GM23338 (cell line): Measurements from ENCODE around the gene CLEC4G. TPM values are rescaled to one million over a fixed set of nuclear protein-coding genes. Genes with fewer than 3 reads are reported as not detected.

Source experiments
- ATAC-seq: fragments of 200-7000 bp; cut with Tn5 transposase; 3 replicates; pipeline ENCODE4 v1.9.1; 2020
- DNase-seq: peaks from one replicate; pipeline ENCODE4 v3.0.0-alpha.2; 2015; ENCODE audit warnings: low spot score
- H2AFZ ChIP-seq: fragments of 200-600 bp; sonication (generic); 2 replicates; pipeline ENCODE4 v1.8.0; 2016; ENCODE audit warnings: antibody characterized with exemption, mild to moderate bottlenecking, moderate library complexity
- H3F3A ChIP-seq: fragments of 200-600 bp; sonication (generic); replicated peaks from 2 replicates; pipeline ENCODE4 v1.8.0; 2017; ENCODE audit warnings: antibody characterized with exemption, mixed run types, low read depth
- H3K27ac ChIP-seq: fragments of 200-600 bp; sonication (generic); 2 replicates; pipeline ENCODE4 v1.6.1; 2016; ENCODE audit warnings: low read depth
- H3K27me3 ChIP-seq: fragments of 200-600 bp; sonication (generic); 2 replicates; pipeline ENCODE4 v1.8.0; 2016; ENCODE audit warnings: mild to moderate bottlenecking, mixed run types, moderate library complexity; ENCODE audit not compliant: insufficient read depth
- H3K36me3 ChIP-seq: fragments of 200-600 bp; sonication (generic); 2 replicates; pipeline ENCODE4 v1.8.0; 2016; ENCODE audit warnings: mild to moderate bottlenecking; ENCODE audit not compliant: insufficient read depth
- H3K4me1 ChIP-seq: fragments of 200-600 bp; sonication (generic); 2 replicates; pipeline ENCODE4 v1.8.0; 2016; ENCODE audit warnings: mild to moderate bottlenecking, moderate library complexity; ENCODE audit not compliant: insufficient read depth
- H3K4me2 ChIP-seq: fragments of 200-600 bp; sonication (generic); 2 replicates; pipeline ENCODE4 v1.7.1; 2017; ENCODE audit warnings: mixed run types
- H3K4me3 ChIP-seq: fragments of 200-600 bp; sonication (generic); 2 replicates; pipeline ENCODE4 v1.6.1; 2016; ENCODE audit warnings: mixed run types
- H3K79me2 ChIP-seq: fragments of 200-600 bp; sonication (generic); replicated peaks from 2 replicates; pipeline ENCODE4 v1.8.0; 2017; ENCODE audit warnings: mild to moderate bottlenecking; ENCODE audit not compliant: insufficient read depth
- H3K9me2 ChIP-seq: fragments of 200-600 bp; sonication (generic); 2 replicates; pipeline ENCODE4 v1.8.0; 2017; ENCODE audit not compliant: insufficient read depth
- H4K20me1 ChIP-seq: fragments of 200-600 bp; sonication (generic); replicated peaks from 2 replicates; pipeline ENCODE4 v1.8.0; 2017; ENCODE audit warnings: mild to moderate bottlenecking; ENCODE audit not compliant: insufficient read depth
- H3K27ac Mint-ChIP-seq: 2 replicates; pipeline ENCODE4 v1.8.0; 2020; ENCODE audit warnings: inconsistent platforms, mild to moderate bottlenecking, moderate library complexity, mixed read lengths
- H3K27me3 Mint-ChIP-seq: 3 replicates; pipeline ENCODE4 v1.8.0; 2022; ENCODE audit warnings: low read depth, mild to moderate bottlenecking, moderate library complexity, mixed read lengths, inconsistent platforms; ENCODE audit not compliant: insufficient read depth, poor library complexity
- H3K36me3 Mint-ChIP-seq: 3 replicates; pipeline ENCODE4 v1.8.0; 2021; ENCODE audit warnings: low read depth, mild to moderate bottlenecking, inconsistent platforms, moderate library complexity, mixed read lengths
- H3K4me1 Mint-ChIP-seq: 3 replicates; pipeline ENCODE4 v1.8.0; 2020; ENCODE audit warnings: mild to moderate bottlenecking, inconsistent platforms, mixed read lengths
- H3K4me3 Mint-ChIP-seq: 3 replicates; pipeline ENCODE4 v1.8.0; 2021; ENCODE audit warnings: moderate library complexity, mild to moderate bottlenecking, inconsistent platforms, mixed read lengths
- H3K9me3 Mint-ChIP-seq: 3 replicates; pipeline ENCODE4 v1.8.0; 2020; ENCODE audit warnings: moderate library complexity, mild to moderate bottlenecking, inconsistent platforms, mixed read lengths
- CREB1 ChIP-seq: fragments of 250-450 bp; sonication (Bioruptor Pico); IDR thresholded peaks from 2 replicates; pipeline ENCODE4 v1.5.0; 2020; ENCODE audit warnings: low read depth, mild to moderate bottlenecking, moderate library complexity
- EZH2phosphoT487 ChIP-seq: fragments of 200-600 bp; sonication (generic); IDR thresholded peaks from one replicate; pipeline ENCODE4 v1.8.1; 2018; ENCODE audit warnings: antibody characterized with exemption; ENCODE audit not compliant: unreplicated experiment
- POLR2AphosphoS5 ChIP-seq: IDR thresholded peaks from 2 replicates; pipeline ENCODE4 v1.6.1; 2016; ENCODE audit warnings: antibody characterized with exemption, low read depth
- STAT1 ChIP-seq: IDR thresholded peaks from one replicate; pipeline ENCODE4 v1.6.1; 2016; ENCODE audit warnings: antibody characterized with exemption; ENCODE audit not compliant: unreplicated experiment
- polyA plus RNA-seq: library from polyadenylated mRNA; unstranded; fragments of >200 nt; fragmentation: Nextera tagmentation; extraction: Ambion mirVana; gene quantifications from 2 replicates; pipeline ENCODE4 v1.2.1, GENCODE V29; 2016
- total RNA-seq: library from RNA; depleted of rRNA; stranded (reverse); fragments of >200 nt; shearing (Covaris generic); gene quantifications from 2 replicates; pipeline ENCODE4 v1.2.3, GENCODE V29; 2014
- TF ChIP-seq, protein P1 (sequence below), 2 experiments: fragments of 200-600 bp in 1 of 2; sonication (generic) in 1 of 2; conservative IDR thresholded peaks; 2 replicates each; pipeline versions ENCODE4 v1.5.1 to v1.6.1; 2016 to 2017; ENCODE audit warnings: antibody characterized with exemption in 2 of 2, low read depth in 2 of 2, mild to moderate bottlenecking in 2 of 2, moderate library complexity in 1 of 2
- TF ChIP-seq, protein P2 (sequence below): IDR thresholded peaks from one replicate; pipeline ENCODE4 v1.6.1; 2018; ENCODE audit warnings: antibody characterized with exemption; ENCODE audit not compliant: unreplicated experiment

The CLEC4G gene
- total and polyA plus RNA-seq, 2 experiments from 2014 or later = 0.52 to 0.65 TPM

DNA sequence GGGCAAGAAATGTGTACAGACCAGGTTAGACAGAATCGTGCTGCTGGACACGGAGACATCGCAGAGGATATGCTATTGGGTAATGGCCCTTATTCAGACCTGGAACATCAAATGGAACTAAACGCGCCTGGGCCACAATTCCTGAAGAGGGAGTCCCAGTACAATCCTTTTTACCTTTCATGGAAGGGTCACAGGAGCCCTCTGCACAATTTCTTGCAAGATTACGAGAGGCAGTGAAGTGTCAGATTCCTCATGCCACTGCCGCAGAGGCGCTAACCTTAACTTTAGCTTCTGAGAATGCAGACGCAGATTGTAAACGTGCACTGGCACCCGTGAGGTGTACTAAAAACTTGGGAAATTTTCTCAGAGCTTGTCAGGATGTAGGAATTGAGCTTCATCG lies 49.2 kb upstream of the CLEC4G start:
- Histone ChIP-seq H3K4me3 (no peak overlapping the region), H3K4me2 (no peak overlapping the region), H3F3A (no peaks in the 10 kb centered on the region), H3K4me1 (no peaks in the 10 kb centered on the region), H3K27ac (no peak overlapping the region), H3K36me3 (no peaks in the 10 kb centered on the region), H3K27me3 (peaks cover 14% of the 10 kb centered on the region), H3K79me2 (no peaks in the 10 kb centered on the region), H4K20me1 (no peaks in the 10 kb centered on the region), H2AFZ (no peak overlapping the region), H3K9me2 (no peaks in the 10 kb centered on the region)
- Mint-ChIP-seq H3K4me1 (peaks cover 10% of the 10 kb centered on the region; the same call in 2 of the 3 replicates), H3K27ac (no peak overlapping the region), H3K27me3 (peaks cover 7% of the 10 kb centered on the region), H3K9me3 (no peaks in the 10 kb centered on the region; the same call in 2 of the 3 replicates), H3K4me3 (no peak overlapping the region), H3K36me3 (no peaks in the 10 kb centered on the region)
- DNase-seq = peak; percentile 42
- no peak; the same call in 2 of the 3 replicates for ATAC-seq
- TF ChIP-seq CREB1 (CRISPR knock-in tag) (no peak), EZH2phosphoT487 (no peak)
- TF ChIP-seq, protein P1, sequence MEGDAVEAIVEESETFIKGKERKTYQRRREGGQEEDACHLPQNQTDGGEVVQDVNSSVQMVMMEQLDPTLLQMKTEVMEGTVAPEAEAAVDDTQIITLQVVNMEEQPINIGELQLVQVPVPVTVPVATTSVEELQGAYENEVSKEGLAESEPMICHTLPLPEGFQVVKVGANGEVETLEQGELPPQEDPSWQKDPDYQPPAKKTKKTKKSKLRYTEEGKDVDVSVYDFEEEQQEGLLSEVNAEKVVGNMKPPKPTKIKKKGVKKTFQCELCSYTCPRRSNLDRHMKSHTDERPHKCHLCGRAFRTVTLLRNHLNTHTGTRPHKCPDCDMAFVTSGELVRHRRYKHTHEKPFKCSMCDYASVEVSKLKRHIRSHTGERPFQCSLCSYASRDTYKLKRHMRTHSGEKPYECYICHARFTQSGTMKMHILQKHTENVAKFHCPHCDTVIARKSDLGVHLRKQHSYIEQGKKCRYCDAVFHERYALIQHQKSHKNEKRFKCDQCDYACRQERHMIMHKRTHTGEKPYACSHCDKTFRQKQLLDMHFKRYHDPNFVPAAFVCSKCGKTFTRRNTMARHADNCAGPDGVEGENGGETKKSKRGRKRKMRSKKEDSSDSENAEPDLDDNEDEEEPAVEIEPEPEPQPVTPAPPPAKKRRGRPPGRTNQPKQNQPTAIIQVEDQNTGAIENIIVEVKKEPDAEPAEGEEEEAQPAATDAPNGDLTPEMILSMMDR (conservative IDR thresholded peaks at IDR 0.05; ENCODE audit: low read depth in 2 of 2) = peak in 1 of 2 experiments; percentile 46; a peak in 2 of 4 replicates

DNA sequence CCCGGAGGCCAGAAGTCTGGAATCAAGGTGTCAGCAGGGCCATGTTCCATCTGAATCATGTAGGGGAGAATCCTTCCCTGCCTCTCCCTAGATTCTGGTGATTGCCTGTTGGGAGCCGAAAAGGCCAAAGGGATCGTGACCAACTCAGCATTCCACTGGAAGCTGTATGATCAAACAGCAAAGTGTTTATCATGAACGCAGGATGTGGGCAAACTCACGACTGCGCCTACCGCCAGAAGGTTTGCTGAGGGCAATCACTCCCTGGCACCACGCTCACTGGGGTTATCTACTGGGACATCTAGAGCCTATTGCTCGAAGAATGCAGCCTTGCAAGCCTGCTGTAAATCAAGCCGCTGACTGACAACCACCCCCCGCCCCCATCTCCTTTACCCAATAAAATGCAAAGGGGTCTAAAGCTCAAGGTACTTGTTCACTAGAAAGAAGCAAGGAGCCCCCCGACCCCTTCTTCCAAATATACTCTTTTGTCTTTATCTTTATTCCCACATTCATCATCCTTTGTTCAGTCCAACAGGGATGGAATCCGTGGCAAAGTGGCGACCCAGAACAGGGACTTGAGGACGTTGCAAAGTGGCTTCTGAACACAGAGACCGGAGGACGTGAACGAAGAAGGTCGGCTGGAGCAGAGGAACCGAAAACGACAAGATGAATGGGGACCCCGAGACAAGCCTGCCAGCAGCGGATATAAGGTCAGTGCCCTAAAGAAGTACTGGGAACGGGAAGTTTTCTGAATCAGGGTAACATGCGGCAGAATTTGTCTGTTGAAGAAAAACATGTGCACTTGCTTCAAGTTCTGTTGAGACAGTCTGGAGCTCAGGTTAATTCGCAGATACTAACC lies 47.9 kb upstream of the CLEC4G start:
- H3K36me3 Mint-ChIP-seq = no peaks in the 10 kb centered on the region
- DNase-seq = no peak
- H3K4me1 ChIP-seq = no peaks in the 10 kb centered on the region
- no peak overlapping the region for H2AFZ ChIP-seq
- H3K79me2 ChIP-seq = no peaks in the 10 kb centered on the region
- no peaks in the 10 kb centered on the region for H3K36me3 ChIP-seq
- peaks cover 10% of the 10 kb centered on the region; the same call in 2 of the 3 replicates for H3K4me1 Mint-ChIP-seq
- H3K4me3 Mint-ChIP-seq = no peak overlapping the region; the same call in 2 of the 3 replicates
- ATAC-seq = no peak
- H3K4me2 ChIP-seq = no peak overlapping the region
- H3F3A ChIP-seq = no peaks in the 10 kb centered on the region
- H3K27me3 ChIP-seq = peaks cover 12% of the 10 kb centered on the region
- no peaks in the 10 kb centered on the region for H3K9me2 ChIP-seq
- no peaks in the 10 kb centered on the region for H4K20me1 ChIP-seq
- no peaks in the 10 kb centered on the region; the same call in 2 of the 3 replicates for H3K9me3 Mint-ChIP-seq
- H3K4me3 ChIP-seq = no peak overlapping the region
- H3K27ac ChIP-seq = no peak overlapping the region
- no peak overlapping the region for H3K27ac Mint-ChIP-seq
- no peaks in the 10 kb centered on the region for H3K27me3 Mint-ChIP-seq
- TF ChIP-seq CREB1 (CRISPR knock-in tag) (no peak), STAT1 (no peak), POLR2AphosphoS5 (no peak)
- TF ChIP-seq, protein P2, sequence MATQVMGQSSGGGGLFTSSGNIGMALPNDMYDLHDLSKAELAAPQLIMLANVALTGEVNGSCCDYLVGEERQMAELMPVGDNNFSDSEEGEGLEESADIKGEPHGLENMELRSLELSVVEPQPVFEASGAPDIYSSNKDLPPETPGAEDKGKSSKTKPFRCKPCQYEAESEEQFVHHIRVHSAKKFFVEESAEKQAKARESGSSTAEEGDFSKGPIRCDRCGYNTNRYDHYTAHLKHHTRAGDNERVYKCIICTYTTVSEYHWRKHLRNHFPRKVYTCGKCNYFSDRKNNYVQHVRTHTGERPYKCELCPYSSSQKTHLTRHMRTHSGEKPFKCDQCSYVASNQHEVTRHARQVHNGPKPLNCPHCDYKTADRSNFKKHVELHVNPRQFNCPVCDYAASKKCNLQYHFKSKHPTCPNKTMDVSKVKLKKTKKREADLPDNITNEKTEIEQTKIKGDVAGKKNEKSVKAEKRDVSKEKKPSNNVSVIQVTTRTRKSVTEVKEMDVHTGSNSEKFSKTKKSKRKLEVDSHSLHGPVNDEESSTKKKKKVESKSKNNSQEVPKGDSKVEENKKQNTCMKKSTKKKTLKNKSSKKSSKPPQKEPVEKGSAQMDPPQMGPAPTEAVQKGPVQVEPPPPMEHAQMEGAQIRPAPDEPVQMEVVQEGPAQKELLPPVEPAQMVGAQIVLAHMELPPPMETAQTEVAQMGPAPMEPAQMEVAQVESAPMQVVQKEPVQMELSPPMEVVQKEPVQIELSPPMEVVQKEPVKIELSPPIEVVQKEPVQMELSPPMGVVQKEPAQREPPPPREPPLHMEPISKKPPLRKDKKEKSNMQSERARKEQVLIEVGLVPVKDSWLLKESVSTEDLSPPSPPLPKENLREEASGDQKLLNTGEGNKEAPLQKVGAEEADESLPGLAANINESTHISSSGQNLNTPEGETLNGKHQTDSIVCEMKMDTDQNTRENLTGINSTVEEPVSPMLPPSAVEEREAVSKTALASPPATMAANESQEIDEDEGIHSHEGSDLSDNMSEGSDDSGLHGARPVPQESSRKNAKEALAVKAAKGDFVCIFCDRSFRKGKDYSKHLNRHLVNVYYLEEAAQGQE = no peak
- TF ChIP-seq, protein P1 (conservative IDR thresholded peaks at IDR 0.05; ENCODE audit: low read depth in 2 of 2) = no peak
